B cell (primary cell): ENCODE data around the gene PAMR1.

Experiments
- CTCF ChIP-seq: fragments of 200-600 bp; IDR thresholded peaks from one replicate; pipeline ENCODE4 v1.8.0; 2022; ENCODE audit warnings: antibody characterized with exemption, mild to moderate bottlenecking
- EZH2 ChIP-seq: IDR thresholded peaks from 2 replicates; pipeline ENCODE4 v1.6.1; 2012; ENCODE audit warnings: borderline replicate concordance, low read depth, mild to moderate bottlenecking, moderate library complexity, low read length; ENCODE audit not compliant: insufficient read depth, poor library complexity, severe bottlenecking

- TF ChIP-seq CTCF = no peak
- TF ChIP-seq EZH2 = no peak
These were observed 135.4 kb downstream of the PAMR1 start for GRCh38 chr11:35389897-35390465.
